ENCODE measurements around the gene TNNT3.

DNA sequence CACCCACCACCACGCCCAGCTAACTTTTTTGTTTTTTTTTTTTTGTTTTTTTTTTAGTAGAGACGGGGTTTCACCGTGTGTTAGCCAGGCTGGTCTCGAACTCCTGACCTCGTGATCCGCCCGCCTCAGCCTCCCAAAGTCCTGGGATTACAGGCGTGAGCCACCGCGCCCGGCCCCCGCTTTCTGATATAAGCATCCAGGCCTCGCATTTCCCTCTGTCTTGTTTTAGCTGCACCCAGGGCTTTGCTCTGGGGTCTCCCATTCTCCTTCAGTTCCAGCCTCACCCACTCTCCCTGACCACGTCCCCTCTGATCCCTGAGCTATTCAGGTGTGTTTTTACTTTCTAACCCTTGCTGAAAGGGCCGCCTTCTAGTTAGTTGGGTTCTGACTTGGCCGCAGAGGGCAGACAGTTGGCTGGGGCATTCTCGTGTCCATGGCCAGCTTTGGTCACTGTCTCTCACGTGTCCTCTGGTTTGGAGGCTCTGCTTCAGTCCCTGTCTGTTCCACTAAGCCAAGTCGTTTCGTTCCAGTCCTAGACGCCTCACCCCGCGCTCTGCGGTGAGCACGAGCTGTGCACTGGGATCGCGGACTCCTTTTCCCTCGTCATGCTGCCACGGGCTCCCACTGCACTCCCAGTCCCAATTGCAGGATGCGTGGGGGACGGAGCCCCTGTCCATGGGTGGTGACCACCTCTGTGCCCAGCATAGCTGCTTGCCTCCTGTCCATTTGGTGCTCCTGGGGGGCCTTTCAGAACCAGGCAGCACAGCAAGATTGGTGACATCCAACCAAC lies 6.0 kb upstream of the TNNT3 start:
- TF ChIP-seq POLR2A (IDR thresholded peaks at IDR 0.05) (no peak), EP300 (IDR thresholded peaks at IDR 0.05) (no peak)
- TF ChIP-seq, protein P1, sequence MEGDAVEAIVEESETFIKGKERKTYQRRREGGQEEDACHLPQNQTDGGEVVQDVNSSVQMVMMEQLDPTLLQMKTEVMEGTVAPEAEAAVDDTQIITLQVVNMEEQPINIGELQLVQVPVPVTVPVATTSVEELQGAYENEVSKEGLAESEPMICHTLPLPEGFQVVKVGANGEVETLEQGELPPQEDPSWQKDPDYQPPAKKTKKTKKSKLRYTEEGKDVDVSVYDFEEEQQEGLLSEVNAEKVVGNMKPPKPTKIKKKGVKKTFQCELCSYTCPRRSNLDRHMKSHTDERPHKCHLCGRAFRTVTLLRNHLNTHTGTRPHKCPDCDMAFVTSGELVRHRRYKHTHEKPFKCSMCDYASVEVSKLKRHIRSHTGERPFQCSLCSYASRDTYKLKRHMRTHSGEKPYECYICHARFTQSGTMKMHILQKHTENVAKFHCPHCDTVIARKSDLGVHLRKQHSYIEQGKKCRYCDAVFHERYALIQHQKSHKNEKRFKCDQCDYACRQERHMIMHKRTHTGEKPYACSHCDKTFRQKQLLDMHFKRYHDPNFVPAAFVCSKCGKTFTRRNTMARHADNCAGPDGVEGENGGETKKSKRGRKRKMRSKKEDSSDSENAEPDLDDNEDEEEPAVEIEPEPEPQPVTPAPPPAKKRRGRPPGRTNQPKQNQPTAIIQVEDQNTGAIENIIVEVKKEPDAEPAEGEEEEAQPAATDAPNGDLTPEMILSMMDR (IDR thresholded peaks at IDR 0.05) = no peak
